ENCODE data around the gene RB1. TPM values are rescaled to one million over a fixed set of nuclear protein-coding genes. Genes with fewer than 3 reads are reported as not detected.

The RB1 gene
- polyA plus RNA-seq, 2 of the 4 experiments (the other 2 are of a cell fraction): 17.7 to 22.2 TPM

DNA sequence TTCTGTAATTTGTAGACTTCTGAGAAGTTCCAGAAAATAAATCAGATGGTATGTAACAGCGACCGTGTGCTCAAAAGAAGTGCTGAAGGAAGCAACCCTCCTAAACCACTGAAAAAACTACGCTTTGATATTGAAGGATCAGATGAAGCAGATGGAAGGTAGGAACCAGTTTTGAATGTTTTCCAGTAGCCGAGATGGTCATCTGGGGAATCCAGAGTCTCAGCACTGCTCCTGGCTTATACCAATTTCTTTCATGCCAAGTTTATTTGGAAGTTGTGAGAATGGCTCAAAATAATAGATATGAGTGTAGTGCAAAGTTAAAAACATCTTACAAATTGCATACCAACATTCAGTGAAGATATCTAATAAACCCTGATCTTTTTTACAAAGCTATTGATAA is 173.1 kb downstream of the RB1 start:
- POLR2A ChIA-PET: no interaction called here
- no peak overlapping the region for H3K4me2 ChIP-seq
- TF ChIP-seq, protein P1, sequence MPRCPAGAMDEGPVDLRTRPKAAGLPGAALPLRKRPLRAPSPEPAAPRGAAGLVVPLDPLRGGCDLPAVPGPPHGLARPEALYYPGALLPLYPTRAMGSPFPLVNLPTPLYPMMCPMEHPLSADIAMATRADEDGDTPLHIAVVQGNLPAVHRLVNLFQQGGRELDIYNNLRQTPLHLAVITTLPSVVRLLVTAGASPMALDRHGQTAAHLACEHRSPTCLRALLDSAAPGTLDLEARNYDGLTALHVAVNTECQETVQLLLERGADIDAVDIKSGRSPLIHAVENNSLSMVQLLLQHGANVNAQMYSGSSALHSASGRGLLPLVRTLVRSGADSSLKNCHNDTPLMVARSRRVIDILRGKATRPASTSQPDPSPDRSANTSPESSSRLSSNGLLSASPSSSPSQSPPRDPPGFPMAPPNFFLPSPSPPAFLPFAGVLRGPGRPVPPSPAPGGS (IDR thresholded peaks at IDR 0.05): no peak
- no peak for TF ChIP-seq HOXB5 (CRISPR knock-in tag; IDR thresholded peaks at IDR 0.05)
- TF ChIP-seq NFE2L2 (conservative IDR thresholded peaks at IDR 0.05; ENCODE audit: low read length): no peak
- no peak for TF ChIP-seq KDM1A (IDR thresholded peaks at IDR 0.05; ENCODE audit: low read depth)
- TF ChIP-seq HEYL (CRISPR knock-in tag; IDR thresholded peaks at IDR 0.05): no peak
- no peak for TF ChIP-seq EHF (CRISPR knock-in tag; IDR thresholded peaks at IDR 0.05)
- no peak for TF ChIP-seq NPAS2 (CRISPR knock-in tag; IDR thresholded peaks at IDR 0.05; ENCODE audit: borderline replicate concordance)
- no peak for TF ChIP-seq FOSB (CRISPR knock-in tag; IDR thresholded peaks at IDR 0.05)
- no peak for TF ChIP-seq RCOR1 (IDR thresholded peaks at IDR 0.05; ENCODE audit: low read depth, low read length)
- no peak for TF ChIP-seq TFCP2L1 (CRISPR knock-in tag; IDR thresholded peaks at IDR 0.05)
- no peak for TF ChIP-seq TP53 (CRISPR knock-in tag; IDR thresholded peaks at IDR 0.05)
- no peak for TF ChIP-seq ZNF302 (CRISPR knock-in tag; IDR thresholded peaks at IDR 0.05)
- no peak for TF ChIP-seq CHD4 (IDR thresholded peaks at IDR 0.05; ENCODE audit: borderline replicate concordance)
- TF ChIP-seq POLR2A (IDR thresholded peaks at IDR 0.05; ENCODE audit: low read length): no peak
- TF ChIP-seq BHLHE40 (IDR thresholded peaks at IDR 0.05; ENCODE audit: low read depth, low read length): no peak
- TF ChIP-seq EHMT2 (IDR thresholded peaks at IDR 0.05; ENCODE audit: low read depth): no peak
- no peak for TF ChIP-seq JUNB (IDR thresholded peaks at IDR 0.05)
- TF ChIP-seq ZC3H11A (IDR thresholded peaks at IDR 0.05): no peak
- FAIRE-seq (no peak), DNase-seq (ENCODE audit: low read depth in 1 of 2, low spot score in 1 of 2) (no peak), ATAC-seq (no peak)
- CTCF ChIA-PET: interaction anchor here (1.0 kb wide), 1 partner anchor 239 kb away, joined by 3 read pairs; no protein-coding TSS in a partner anchor
- no peak overlapping the region for H3K4me3 ChIP-seq
- H3K9me3 ChIP-seq: no peaks in the 10 kb centered on the region
- no peaks in the 10 kb centered on the region for H3K4me1 ChIP-seq
- 66% methylated on average over 4 of the region's 4 CpGs for WGBS (ENCODE audit: missing lambda C conversion rate)
- H3K27ac ChIP-seq: no peak overlapping the region

DNA sequence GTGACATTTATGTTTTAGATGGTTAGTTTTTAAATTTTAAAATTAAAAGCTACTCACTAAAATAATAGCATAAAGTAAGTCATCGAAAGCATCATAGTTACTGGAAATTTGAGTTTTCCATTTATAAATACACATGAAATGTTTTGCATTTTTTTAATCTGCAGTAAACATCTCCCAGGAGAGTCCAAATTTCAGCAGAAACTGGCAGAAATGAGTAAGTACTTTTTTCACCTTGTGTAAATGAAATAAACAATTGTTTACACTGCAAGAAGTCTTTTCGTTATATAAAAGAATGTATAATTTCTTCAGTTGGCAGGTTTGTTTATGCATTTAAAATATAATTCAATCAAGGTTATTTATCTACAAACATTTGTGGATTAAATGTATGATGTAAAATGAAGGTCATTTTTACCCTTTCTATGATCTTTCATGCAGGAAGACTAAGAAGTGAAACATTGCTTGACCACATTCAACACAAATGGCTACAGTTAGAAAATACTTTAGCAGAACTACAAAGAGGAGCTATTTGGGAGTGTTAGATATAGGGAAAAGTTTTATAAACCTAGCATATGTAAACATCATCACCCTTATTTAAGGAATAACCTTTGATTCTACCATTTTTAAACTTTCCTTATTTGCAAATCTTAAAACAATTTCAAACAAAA is 173.8 kb downstream of the RB1 start:
- DNase-seq (ENCODE audit: low read depth in 1 of 2, low spot score in 1 of 2) (no peak), FAIRE-seq (no peak), ATAC-seq (no peak)
- no peak overlapping the region for H3K4me3 ChIP-seq
- CTCF ChIA-PET: no interaction called here
- no peak overlapping the region for H3K27ac ChIP-seq
- H3K4me1 ChIP-seq: no peaks in the 10 kb centered on the region
- H3K9me3 ChIP-seq: no peaks in the 10 kb centered on the region
- TF ChIP-seq ZFP36 (IDR thresholded peaks at IDR 0.05; ENCODE audit: borderline replicate concordance, partially characterized antibody): no peak
- TF ChIP-seq CHD4 (IDR thresholded peaks at IDR 0.05; ENCODE audit: borderline replicate concordance): no peak
- no peak overlapping the region for H3K4me2 ChIP-seq
- 88% methylated on average over 2 of the region's 2 CpGs for WGBS (ENCODE audit: missing lambda C conversion rate)
- POLR2A ChIA-PET: no interaction called here

DNA sequence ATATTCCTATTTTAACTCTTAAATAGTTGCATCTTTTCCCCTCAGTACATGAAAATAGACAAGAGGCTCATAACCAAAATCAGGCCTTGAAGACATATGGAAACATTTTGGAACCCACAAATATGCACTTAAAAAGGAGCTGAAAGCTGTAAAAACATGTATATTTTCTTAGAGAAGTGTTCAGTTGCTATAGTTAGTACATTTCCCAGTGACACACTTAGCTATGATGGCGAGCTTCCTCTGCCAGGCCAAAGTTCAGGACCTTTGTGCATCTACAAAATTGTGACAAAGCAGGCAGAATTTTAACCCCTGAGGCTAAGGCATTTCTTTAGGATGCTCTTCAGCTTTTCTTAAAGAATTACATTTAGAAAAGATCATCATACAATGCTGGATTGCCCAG is 174.8 kb downstream of the RB1 start:
- no peak overlapping the region for H3K27ac ChIP-seq
- no peak overlapping the region for H3K4me2 ChIP-seq
- TF ChIP-seq, protein P2, sequence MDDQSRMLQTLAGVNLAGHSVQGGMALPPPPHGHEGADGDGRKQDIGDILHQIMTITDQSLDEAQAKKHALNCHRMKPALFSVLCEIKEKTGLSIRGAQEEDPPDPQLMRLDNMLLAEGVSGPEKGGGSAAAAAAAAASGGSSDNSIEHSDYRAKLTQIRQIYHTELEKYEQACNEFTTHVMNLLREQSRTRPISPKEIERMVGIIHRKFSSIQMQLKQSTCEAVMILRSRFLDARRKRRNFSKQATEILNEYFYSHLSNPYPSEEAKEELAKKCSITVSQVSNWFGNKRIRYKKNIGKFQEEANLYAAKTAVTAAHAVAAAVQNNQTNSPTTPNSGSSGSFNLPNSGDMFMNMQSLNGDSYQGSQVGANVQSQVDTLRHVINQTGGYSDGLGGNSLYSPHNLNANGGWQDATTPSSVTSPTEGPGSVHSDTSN (IDR thresholded peaks at IDR 0.05): no peak
- TF ChIP-seq, protein P3, sequence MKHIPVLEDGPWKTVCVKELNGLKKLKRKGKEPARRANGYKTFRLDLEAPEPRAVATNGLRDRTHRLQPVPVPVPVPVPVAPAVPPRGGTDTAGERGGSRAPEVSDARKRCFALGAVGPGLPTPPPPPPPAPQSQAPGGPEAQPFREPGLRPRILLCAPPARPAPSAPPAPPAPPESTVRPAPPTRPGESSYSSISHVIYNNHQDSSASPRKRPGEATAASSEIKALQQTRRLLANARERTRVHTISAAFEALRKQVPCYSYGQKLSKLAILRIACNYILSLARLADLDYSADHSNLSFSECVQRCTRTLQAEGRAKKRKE (CRISPR knock-in tag; IDR thresholded peaks at IDR 0.05; ENCODE audit: low read depth): no peak
- TF ChIP-seq TP53 (CRISPR knock-in tag; IDR thresholded peaks at IDR 0.05) (no peak), JUNB (IDR thresholded peaks at IDR 0.05) (no peak), NR3C1 (IDR thresholded peaks at IDR 0.05) (no peak), RNF2 (IDR thresholded peaks at IDR 0.05; ENCODE audit: borderline replicate concordance, low read depth) (no peak), CEBPB (IDR thresholded peaks at IDR 0.05) (no peak), ESRRA (IDR thresholded peaks at IDR 0.05; ENCODE audit: borderline replicate concordance, low read length) (no peak), HEYL (CRISPR knock-in tag; IDR thresholded peaks at IDR 0.05) (no peak), CHD4 (IDR thresholded peaks at IDR 0.05; ENCODE audit: borderline replicate concordance) (no peak), FOXS1 (CRISPR knock-in tag; IDR thresholded peaks at IDR 0.05) (no peak), EP300 (IDR thresholded peaks at IDR 0.05) (no peak), HDAC2 (IDR thresholded peaks at IDR 0.05) (no peak), FOSL2 (IDR thresholded peaks at IDR 0.05) (no peak), FOSL2 (CRISPR knock-in tag; IDR thresholded peaks at IDR 0.05) (no peak)
- TF ChIP-seq, protein P4, sequence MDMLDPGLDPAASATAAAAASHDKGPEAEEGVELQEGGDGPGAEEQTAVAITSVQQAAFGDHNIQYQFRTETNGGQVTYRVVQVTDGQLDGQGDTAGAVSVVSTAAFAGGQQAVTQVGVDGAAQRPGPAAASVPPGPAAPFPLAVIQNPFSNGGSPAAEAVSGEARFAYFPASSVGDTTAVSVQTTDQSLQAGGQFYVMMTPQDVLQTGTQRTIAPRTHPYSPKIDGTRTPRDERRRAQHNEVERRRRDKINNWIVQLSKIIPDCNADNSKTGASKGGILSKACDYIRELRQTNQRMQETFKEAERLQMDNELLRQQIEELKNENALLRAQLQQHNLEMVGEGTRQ (IDR thresholded peaks at IDR 0.05): no peak
- TF ChIP-seq, protein P5, sequence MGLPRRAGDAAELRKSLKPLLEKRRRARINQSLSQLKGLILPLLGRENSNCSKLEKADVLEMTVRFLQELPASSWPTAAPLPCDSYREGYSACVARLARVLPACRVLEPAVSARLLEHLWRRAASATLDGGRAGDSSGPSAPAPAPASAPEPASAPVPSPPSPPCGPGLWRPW (IDR thresholded peaks at IDR 0.05): no peak
- ChIA-PET CTCF (no interaction called here), POLR2A (interaction anchor here (1.6 kb wide), 1 partner anchor 54 kb away, joined by 3 read pairs; no protein-coding TSS in a partner anchor)
- no peaks in the 10 kb centered on the region for H3K9me3 ChIP-seq
- no peaks in the 10 kb centered on the region for H3K4me1 ChIP-seq
- no peak for ATAC-seq
- FAIRE-seq: no peak
- H3K4me3 ChIP-seq: no peak overlapping the region
- no peak for DNase-seq (ENCODE audit: low read depth in 1 of 2, low spot score in 1 of 2)
- 69% methylated on average over 1 of the region's 1 CpG for WGBS (ENCODE audit: missing lambda C conversion rate)

Measured in A549 (cell line).